NCI-H2227 (cell line): ENCODE results near the gene SH3PXD2A.

Experiments
- DNase-seq: peaks from one replicate; lab custom pipeline; 2025; ENCODE audit not compliant: unreplicated experiment; lab: John Stamatoyannopoulos, UW

Gene SH3PXD2A

GRCh38 chr10:103552856-103553742, 302.3 kb downstream of the SH3PXD2A start:
- no peak for DNase-seq

DNA sequence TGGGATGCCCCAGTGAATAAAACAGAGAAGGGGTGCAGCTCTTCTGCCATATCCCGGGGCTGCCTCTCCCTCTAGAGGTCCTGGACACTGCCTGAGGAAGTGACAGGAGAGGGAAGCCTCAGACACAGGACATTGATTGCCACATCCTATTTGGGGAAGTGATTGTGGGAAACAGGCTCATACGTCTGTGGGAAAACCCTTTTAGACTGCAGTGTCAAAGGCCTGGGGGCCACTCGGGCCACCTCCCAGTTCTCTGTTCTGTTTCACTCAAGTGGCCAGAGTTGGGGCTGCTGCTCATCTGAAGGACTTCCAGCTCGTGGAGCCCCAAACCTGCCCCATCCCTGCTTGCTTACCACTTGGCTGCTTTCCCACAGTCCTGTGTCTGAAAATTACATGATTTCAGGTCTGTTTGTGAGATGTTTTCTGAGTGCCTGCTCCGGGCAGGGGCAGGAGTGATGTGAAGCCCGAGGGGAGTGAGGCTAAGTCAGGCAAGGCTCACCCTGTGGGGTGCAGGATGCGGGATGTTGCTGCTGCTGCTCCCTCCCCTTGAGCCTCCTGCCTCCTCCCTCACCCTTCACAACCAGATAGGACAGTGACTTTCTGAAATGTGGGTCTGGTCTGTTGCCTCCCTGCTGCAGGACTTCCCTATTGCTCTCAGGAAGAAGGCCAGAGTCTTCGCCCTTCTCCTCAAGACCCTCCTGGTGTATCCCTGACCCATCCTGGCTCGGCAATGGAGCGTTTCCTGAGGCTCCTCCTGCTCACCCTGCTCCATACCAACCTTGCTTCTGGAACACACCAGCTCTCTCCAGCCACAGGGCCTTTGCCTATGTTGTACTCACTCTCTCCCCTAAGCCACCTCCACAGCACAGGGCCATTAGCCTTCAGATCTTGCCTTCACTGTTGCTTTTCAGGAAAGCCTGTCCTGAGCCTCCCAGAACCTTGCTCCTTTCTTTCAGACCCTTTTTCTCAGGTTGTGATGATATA, 303.5 kb downstream of the SH3PXD2A start:
- DNase-seq = no peak

DNA sequence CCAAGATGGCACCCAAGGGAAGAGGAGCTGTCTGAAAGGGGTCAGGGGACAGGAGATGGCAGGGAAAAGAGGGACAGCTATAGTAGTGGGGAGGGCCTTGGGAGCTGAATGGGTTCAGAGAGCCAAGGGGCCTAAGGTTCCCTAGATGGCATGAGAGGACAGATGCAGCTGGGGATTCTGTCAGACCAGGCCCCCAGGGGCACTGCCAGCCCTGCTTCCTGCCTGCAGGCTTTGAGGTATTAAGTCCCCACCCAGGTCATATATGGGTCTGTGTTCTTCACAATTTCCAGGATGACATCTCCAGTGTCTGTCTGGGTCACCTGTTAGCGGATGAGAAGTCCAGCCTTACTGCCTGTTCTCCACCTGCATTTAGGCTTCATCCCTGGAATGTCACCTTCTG, 305.1 kb downstream of the SH3PXD2A start:
- no peak for DNase-seq

DNA sequence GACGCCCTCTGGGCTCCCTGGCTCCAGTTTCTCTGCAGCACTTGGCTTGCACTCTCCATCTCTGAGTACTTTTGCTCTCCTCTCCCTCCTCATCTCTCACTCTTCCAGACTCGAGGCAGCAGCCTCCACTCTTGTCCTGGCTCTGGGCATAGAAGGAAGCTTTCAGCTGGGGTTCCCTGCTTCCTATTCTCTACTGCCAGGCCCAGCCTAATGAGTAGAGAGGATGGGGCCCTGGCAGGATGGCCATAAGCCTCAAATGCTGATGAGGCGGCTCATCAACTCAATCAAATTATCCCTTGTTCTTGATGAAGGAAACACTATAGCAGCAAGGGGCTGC, 306.1 kb downstream of the SH3PXD2A start:
- DNase-seq = no peak

GRCh38 chr10:103548581-103549348, 306.6 kb downstream of the SH3PXD2A start:
- DNase-seq = no peak

GRCh38 chr10:103548006-103548405, 307.4 kb downstream of the SH3PXD2A start:
- DNase-seq = no peak

DNA sequence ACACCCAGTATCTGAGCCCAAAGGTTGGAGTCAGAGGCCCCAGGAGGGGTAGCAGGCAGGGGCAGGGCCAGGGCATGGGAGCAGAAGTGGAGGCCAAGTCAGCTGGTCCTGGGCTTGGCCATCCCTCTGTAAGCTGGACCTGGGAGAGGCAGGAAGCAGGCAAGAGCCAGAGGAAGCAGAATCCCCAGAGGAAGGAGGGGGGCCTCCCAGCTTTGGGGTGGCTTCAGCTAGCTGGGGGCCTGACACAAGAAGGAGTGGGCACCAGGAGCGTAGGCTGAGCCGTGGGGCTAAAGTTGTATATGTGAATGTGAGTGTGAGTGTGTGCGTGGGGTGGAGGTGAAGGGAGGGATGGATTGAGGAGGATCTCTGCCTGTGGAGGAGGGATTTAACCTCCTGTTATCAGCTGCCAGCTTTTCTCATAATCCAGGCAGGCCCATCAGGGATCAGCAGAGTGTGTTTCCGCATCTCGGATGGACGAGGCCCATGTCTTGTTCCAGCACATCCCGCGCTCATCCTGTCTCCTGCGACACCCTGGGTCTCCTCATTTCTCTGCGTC, 307.9 kb downstream of the SH3PXD2A start:
- DNase-seq = no peak

DNA sequence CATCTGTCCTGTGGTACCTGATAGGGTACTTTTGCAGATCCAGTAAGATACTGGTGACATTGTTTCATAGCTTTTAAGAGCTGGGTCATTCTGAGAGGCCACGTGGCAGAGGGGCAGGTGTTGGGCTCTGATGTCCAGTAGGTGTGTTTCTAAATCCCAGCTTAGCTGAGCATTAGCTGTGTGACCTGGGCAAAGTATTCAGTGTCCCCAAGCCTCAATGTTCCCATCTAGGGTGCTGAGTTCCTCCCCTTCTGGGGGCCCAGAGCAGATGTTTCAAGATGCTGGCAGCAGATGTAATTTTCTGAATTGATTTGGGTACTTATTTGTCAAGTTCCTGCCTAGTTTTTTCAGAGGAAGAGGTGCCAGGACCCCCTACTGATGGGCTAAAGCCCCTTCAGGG, 309.0 kb downstream of the SH3PXD2A start:
- DNase-seq = no peak

DNA sequence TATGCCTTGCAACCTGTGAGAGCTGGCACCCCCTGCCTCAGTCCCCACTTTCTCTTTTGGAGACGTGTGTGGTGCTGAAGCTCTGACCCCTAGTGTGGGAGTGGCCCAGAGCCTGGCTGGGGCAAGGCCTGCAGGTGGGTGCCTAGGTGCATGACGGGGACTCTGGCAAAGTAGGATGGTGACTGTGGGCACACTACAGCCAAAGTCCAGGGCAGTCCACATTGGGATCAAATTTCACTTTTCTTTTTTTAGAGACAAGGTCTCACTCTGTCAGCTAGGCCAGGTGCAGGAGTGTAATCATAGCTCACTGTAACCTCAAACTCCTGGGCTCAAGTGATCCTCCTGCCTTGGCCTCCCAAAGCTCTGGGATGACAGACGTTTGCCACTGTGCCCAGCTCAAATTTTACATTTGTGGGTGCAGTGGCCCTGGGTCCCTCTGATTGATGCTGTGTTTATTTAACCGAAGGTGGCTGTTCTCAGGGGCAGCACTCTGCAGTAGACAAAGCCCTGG, 309.6 kb downstream of the SH3PXD2A start:
- no peak for DNase-seq

- no peak for DNase-seq
These were observed 310.0 kb downstream of the SH3PXD2A start for GRCh38 chr10:103545366-103545765.

- DNase-seq = no peak
These were observed 310.6 kb downstream of the SH3PXD2A start for GRCh38 chr10:103544657-103545310.
